ENCODE data around the gene HOXB6.

The HOXB6 gene

DNA sequence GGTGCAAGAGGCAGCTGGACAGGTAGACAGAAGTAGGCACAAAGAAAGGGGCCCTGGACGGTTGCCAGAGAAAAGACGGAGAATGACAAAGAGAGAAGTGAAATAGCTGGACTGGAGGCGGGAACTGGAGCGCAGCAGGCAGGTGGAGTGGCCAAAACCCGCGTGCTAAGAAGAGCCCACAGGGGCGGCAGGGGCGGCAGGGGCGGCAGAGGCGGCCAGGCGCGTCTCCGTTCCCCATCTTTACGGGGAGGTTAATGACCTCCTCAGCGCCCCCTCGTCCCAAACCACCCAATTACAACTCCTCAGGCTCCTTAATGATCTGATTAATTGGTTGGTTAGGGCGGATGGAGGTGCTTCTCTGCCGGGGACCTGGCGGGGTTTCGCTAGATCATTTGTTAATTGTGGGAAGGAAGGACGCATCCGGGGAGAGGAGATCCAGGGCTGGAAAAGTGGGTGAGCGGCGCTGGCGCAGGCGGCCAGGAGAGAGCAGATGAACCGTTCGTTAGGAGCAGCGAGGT lies 36.8 kb upstream of the HOXB6 start:
- POLR2A ChIA-PET = no interaction called here
- Histone ChIP-seq H3K36me3 (ENCODE audit: control insufficient read depth in 2 of 2, insufficient read depth in 1 of 2, low read length in 2 of 2) (peaks cover 0 to 28% of the 10 kb centered on the region in 2 experiments; a peak in 1 of 3 replicates), H3K27ac (ENCODE audit: extremely low read depth, low read depth, low read length) (no peak overlapping the region), H3K4me3 (ENCODE audit: low read depth, low read length) (no peak overlapping the region), H3K4me1 (ENCODE audit: control insufficient read depth, insufficient read depth, low read length) (peaks cover 6% of the 10 kb centered on the region), H3K9me3 (ENCODE audit: control insufficient read depth, insufficient read depth, low read depth, low read length) (no peaks in the 10 kb centered on the region)
- CTCF ChIA-PET = interaction anchor here (0.7 kb wide), 2 partner anchors 17 to 305 kb away, joined by 3 read pairs; no protein-coding TSS in a partner anchor
- TF ChIP-seq ZNF394 (tag by site-specific recombination; IDR thresholded peaks at IDR 0.05; ENCODE audit: borderline replicate concordance) (no peak), ZNF157 (tag by site-specific recombination; IDR thresholded peaks at IDR 0.05) (no peak), ZIC2 (tag by site-specific recombination; IDR thresholded peaks at IDR 0.05) (no peak), EGR2 (tag by site-specific recombination; IDR thresholded peaks at IDR 0.05; ENCODE audit: low read depth) (peak; percentile 82), BCL11B (tag by site-specific recombination; IDR thresholded peaks at IDR 0.05; ENCODE audit: low read depth) (no peak), ZNF610 (tag by site-specific recombination; IDR thresholded peaks at IDR 0.05; ENCODE audit: borderline replicate concordance) (no peak), ZNF391 (tag by site-specific recombination; IDR thresholded peaks at IDR 0.05; ENCODE audit: borderline replicate concordance, low read depth) (no peak), ZNF785 (tag by site-specific recombination; IDR thresholded peaks at IDR 0.05) (no peak), ZNF211 (tag by site-specific recombination; IDR thresholded peaks at IDR 0.05; ENCODE audit: low read depth) (no peak), ZNF121 (tag by site-specific recombination; IDR thresholded peaks at IDR 0.05) (no peak), ZNF791 (tag by site-specific recombination; IDR thresholded peaks at IDR 0.05) (no peak), ZNF221 (tag by site-specific recombination; IDR thresholded peaks at IDR 0.05; ENCODE audit: borderline replicate concordance) (no peak), ZNF501 (tag by site-specific recombination; IDR thresholded peaks at IDR 0.05) (no peak), ZFHX2 (tag by site-specific recombination; conservative IDR thresholded peaks at IDR 0.05) (peak; percentile 82)
- TF ChIP-seq, protein P1, sequence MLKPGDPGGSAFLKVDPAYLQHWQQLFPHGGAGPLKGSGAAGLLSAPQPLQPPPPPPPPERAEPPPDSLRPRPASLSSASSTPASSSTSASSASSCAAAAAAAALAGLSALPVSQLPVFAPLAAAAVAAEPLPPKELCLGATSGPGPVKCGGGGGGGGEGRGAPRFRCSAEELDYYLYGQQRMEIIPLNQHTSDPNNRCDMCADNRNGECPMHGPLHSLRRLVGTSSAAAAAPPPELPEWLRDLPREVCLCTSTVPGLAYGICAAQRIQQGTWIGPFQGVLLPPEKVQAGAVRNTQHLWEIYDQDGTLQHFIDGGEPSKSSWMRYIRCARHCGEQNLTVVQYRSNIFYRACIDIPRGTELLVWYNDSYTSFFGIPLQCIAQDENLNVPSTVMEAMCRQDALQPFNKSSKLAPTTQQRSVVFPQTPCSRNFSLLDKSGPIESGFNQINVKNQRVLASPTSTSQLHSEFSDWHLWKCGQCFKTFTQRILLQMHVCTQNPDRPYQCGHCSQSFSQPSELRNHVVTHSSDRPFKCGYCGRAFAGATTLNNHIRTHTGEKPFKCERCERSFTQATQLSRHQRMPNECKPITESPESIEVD (tag by site-specific recombination; IDR thresholded peaks at IDR 0.05) = no peak

- H3K4me3 ChIP-seq (ENCODE audit: low read depth, low read length) = no peak overlapping the region
- CTCF ChIA-PET = interaction anchor here (0.6 to 2.2 kb wide), 4 partner anchors 17 to 304 kb away, joined by 3 to 6 read pairs (median 4); no protein-coding TSS in a partner anchor
Measured at GRCh38 chr17:48640858-48641180, 36.0 kb upstream of the HOXB6 start.

More at GRCh38 chr17:48640858-48641180, 36.0 kb upstream of the HOXB6 start:
- peaks cover 3 to 33% of the 10 kb centered on the region in 2 experiments; a peak in 1 of 3 replicates for H3K36me3 ChIP-seq (ENCODE audit: control insufficient read depth in 2 of 2, insufficient read depth in 1 of 2, low read length in 2 of 2)
- no peaks in the 10 kb centered on the region for H3K9me3 ChIP-seq (ENCODE audit: control insufficient read depth, insufficient read depth, low read depth, low read length)
- H3K27ac ChIP-seq (ENCODE audit: extremely low read depth, low read depth, low read length) = no peak overlapping the region
- POLR2A ChIA-PET = interaction anchor here (1.9 kb wide), 1 partner anchor 11 kb away, joined by 7 read pairs; no protein-coding TSS in a partner anchor
- H3K4me1 ChIP-seq (ENCODE audit: control insufficient read depth, insufficient read depth, low read length) = peaks cover 6% of the 10 kb centered on the region
- TF ChIP-seq ZNF112 (tag by site-specific recombination; IDR thresholded peaks at IDR 0.05) (no peak), ZFP3 (tag by site-specific recombination; IDR thresholded peaks at IDR 0.05; ENCODE audit: low read depth) (no peak), MEIS1 (CRISPR knock-in tag; IDR thresholded peaks at IDR 0.05; ENCODE audit: borderline replicate concordance) (no peak), ZNF768 (tag by site-specific recombination; IDR thresholded peaks at IDR 0.05) (no peak), ZNF501 (tag by site-specific recombination; IDR thresholded peaks at IDR 0.05) (no peak), ZNF658 (tag by site-specific recombination; IDR thresholded peaks at IDR 0.05) (no peak), SCRT1 (tag by site-specific recombination; IDR thresholded peaks at IDR 0.05; ENCODE audit: borderline replicate concordance) (no peak), RBAK (tag by site-specific recombination; IDR thresholded peaks at IDR 0.05) (no peak), ZNF121 (tag by site-specific recombination; IDR thresholded peaks at IDR 0.05) (no peak), ZBTB1 (tag by site-specific recombination; IDR thresholded peaks at IDR 0.05) (no peak), ZNF555 (tag by site-specific recombination; conservative IDR thresholded peaks at IDR 0.05) (no peak), SCRT2 (tag by site-specific recombination; IDR thresholded peaks at IDR 0.05) (no peak), ZNF140 (tag by site-specific recombination; IDR thresholded peaks at IDR 0.05) (no peak)
- TF ChIP-seq, protein P2, sequence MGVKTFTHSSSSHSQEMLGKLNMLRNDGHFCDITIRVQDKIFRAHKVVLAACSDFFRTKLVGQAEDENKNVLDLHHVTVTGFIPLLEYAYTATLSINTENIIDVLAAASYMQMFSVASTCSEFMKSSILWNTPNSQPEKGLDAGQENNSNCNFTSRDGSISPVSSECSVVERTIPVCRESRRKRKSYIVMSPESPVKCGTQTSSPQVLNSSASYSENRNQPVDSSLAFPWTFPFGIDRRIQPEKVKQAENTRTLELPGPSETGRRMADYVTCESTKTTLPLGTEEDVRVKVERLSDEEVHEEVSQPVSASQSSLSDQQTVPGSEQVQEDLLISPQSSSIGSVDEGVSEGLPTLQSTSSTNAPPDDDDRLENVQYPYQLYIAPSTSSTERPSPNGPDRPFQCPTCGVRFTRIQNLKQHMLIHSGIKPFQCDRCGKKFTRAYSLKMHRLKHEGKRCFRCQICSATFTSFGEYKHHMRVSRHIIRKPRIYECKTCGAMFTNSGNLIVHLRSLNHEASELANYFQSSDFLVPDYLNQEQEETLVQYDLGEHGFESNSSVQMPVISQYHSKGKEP (tag by site-specific recombination; IDR thresholded peaks at IDR 0.05) = no peak
- TF ChIP-seq, protein P3, sequence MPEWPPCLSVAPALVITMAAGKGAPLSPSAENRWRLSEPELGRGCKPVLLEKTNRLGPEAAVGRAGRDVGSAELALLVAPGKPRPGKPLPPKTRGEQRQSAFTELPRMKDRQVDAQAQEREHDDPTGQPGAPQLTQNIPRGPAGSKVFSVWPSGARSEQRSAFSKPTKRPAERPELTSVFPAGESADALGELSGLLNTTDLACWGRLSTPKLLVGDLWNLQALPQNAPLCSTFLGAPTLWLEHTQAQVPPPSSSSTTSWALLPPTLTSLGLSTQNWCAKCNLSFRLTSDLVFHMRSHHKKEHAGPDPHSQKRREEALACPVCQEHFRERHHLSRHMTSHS (tag by site-specific recombination; IDR thresholded peaks at IDR 0.05) = no peak
